H9 (cell line): ENCODE data around the gene ZC3HAV1L. TPM values are rescaled to one million over a fixed set of nuclear protein-coding genes. Genes with fewer than 3 reads are reported as not detected.

Source experiments
- DNase-seq: peaks from one replicate; pipeline ENCODE4 v3.0.0-alpha.2; 2017
- H2AFZ ChIP-seq: one replicate; pipeline ENCODE4 v1.6.1; 2013; ENCODE audit warnings: mild to moderate bottlenecking, low read length, control low read depth, moderate library complexity
- H2AK5ac ChIP-seq: 2 replicates; pipeline ENCODE4 v1.6.1; 2013; ENCODE audit warnings: low read length, control low read depth, mixed read lengths; ENCODE audit not compliant: insufficient read length
- H2BK120ac ChIP-seq: one replicate; pipeline ENCODE4 v1.6.1; 2013; ENCODE audit warnings: low read depth, mild to moderate bottlenecking, low read length, control low read depth, inconsistent platforms; ENCODE audit not compliant: poor library complexity, severe bottlenecking
- H2BK12ac ChIP-seq: 2 replicates; pipeline ENCODE4 v1.6.1; 2013; ENCODE audit warnings: low read length, control low read depth, mixed read lengths, low read depth; ENCODE audit not compliant: insufficient read length
- H2BK15ac ChIP-seq: 2 replicates; pipeline ENCODE4 v1.6.1; 2013; ENCODE audit warnings: low read depth, low read length, control low read depth
- H2BK20ac ChIP-seq: one replicate; pipeline ENCODE4 v1.6.1; 2013; ENCODE audit warnings: low read depth, mild to moderate bottlenecking, low read length, control low read depth, inconsistent platforms; ENCODE audit not compliant: poor library complexity, severe bottlenecking
- H2BK5ac ChIP-seq: 2 replicates; pipeline ENCODE4 v1.6.1; 2013; ENCODE audit warnings: low read length, control low read depth, mixed read lengths; ENCODE audit not compliant: insufficient read length
- H3K14ac ChIP-seq: 2 replicates; pipeline ENCODE4 v1.6.1; 2013; ENCODE audit warnings: low read length, control low read depth; ENCODE audit not compliant: insufficient read depth
- H3K18ac ChIP-seq: 2 replicates; pipeline ENCODE4 v1.6.1; 2013; ENCODE audit warnings: low read depth, mild to moderate bottlenecking, mixed read lengths, low read length, control low read depth; ENCODE audit not compliant: insufficient read length
- H3K23ac ChIP-seq: 2 replicates; pipeline ENCODE4 v1.6.1; 2013; ENCODE audit warnings: low read length, control low read depth, mixed read lengths, low read depth; ENCODE audit not compliant: insufficient read length
- H3K23me2 ChIP-seq: 2 replicates; pipeline ENCODE4 v1.6.1; 2013; ENCODE audit warnings: low read depth, mild to moderate bottlenecking, mixed read lengths, low read length, control low read depth; ENCODE audit not compliant: insufficient read length, poor library complexity, severe bottlenecking
- H3K27ac ChIP-seq: 2 replicates; pipeline ENCODE4 v1.5.1; 2013; ENCODE audit warnings: low read length, control low read depth, mixed read lengths, low read depth; ENCODE audit not compliant: insufficient read length
- H3K27me3 ChIP-seq: 2 replicates; pipeline ENCODE4 v1.6.1; 2013; ENCODE audit warnings: low read length, control low read depth, inconsistent platforms; ENCODE audit not compliant: insufficient read depth
- H3K4ac ChIP-seq: 2 replicates; pipeline ENCODE4 v1.6.1; 2013; ENCODE audit warnings: low read depth, mild to moderate bottlenecking, control low read depth, inconsistent platforms, low read length, moderate library complexity
- H3K4me1 ChIP-seq: 2 replicates; pipeline ENCODE4 v1.6.1; 2013; ENCODE audit warnings: low read length, control low read depth, inconsistent platforms; ENCODE audit not compliant: insufficient read depth
- H3K4me2 ChIP-seq: 2 replicates; pipeline ENCODE4 v1.6.1; 2013; ENCODE audit warnings: low read length, control low read depth, mixed read lengths; ENCODE audit not compliant: insufficient read length, insufficient read depth
- H3K56ac ChIP-seq: 2 replicates; pipeline ENCODE4 v1.6.1; 2013; ENCODE audit warnings: low read depth, mild to moderate bottlenecking, mixed read lengths, low read length, control low read depth; ENCODE audit not compliant: insufficient read length
- H3K79me1 ChIP-seq: 2 replicates; pipeline ENCODE4 v1.6.1; 2013; ENCODE audit warnings: low read depth, mild to moderate bottlenecking, moderate library complexity, low read length, control low read depth, inconsistent platforms; ENCODE audit not compliant: insufficient read depth, poor library complexity, severe bottlenecking
- H3K79me2 ChIP-seq: 2 replicates; pipeline ENCODE4 v1.6.1; 2013; ENCODE audit warnings: low read length, control low read depth, inconsistent platforms; ENCODE audit not compliant: insufficient read depth
- H3K9ac ChIP-seq: 2 replicates; pipeline ENCODE4 v1.6.1; 2013; ENCODE audit warnings: low read length, control low read depth, mixed read lengths; ENCODE audit not compliant: insufficient read length; ENCODE audit errors: extremely low read depth
- H3K9me3 ChIP-seq: one replicate; pipeline ENCODE4 v1.6.1; 2013; ENCODE audit warnings: low read depth, low read length, inconsistent platforms; ENCODE audit not compliant: control insufficient read depth
- H3T11ph ChIP-seq: one replicate; pipeline ENCODE4 v1.6.1; 2013; ENCODE audit warnings: mild to moderate bottlenecking, low read length, control low read depth, inconsistent platforms
- H4K20me1 ChIP-seq: one replicate; pipeline ENCODE4 v1.6.1; 2013; ENCODE audit not compliant: control insufficient read depth, insufficient read length, insufficient read depth
- H4K5ac ChIP-seq: 2 replicates; pipeline ENCODE4 v1.6.1; 2013; ENCODE audit warnings: low read depth, mild to moderate bottlenecking, mixed read lengths, low read length, control low read depth; ENCODE audit not compliant: insufficient read length
- H4K8ac ChIP-seq: replicated peaks from 2 replicates; pipeline ENCODE4 v1.6.1; 2013; ENCODE audit warnings: low read length, control low read depth, mixed read lengths, low read depth; ENCODE audit not compliant: insufficient read length
- H4K91ac ChIP-seq: 2 replicates; pipeline ENCODE4 v1.6.1; 2013; ENCODE audit warnings: low read depth, mild to moderate bottlenecking, moderate library complexity, mixed read lengths, low read length, control low read depth; ENCODE audit not compliant: insufficient read length
- H3K27ac Mint-ChIP-seq, 3 experiments: 2 replicates in 2 of 3; 3 replicates in 1 of 3; pipeline ENCODE4 v1.8.0; 2020 to 2021; ENCODE audit warnings: mixed read lengths in 3 of 3, mild to moderate bottlenecking in 1 of 3, moderate library complexity in 1 of 3
- H3K27me3 Mint-ChIP-seq: 2 replicates; pipeline ENCODE4 v1.8.0; 2021; ENCODE audit warnings: low read depth, mild to moderate bottlenecking, moderate library complexity, mixed read lengths
- H3K36me3 Mint-ChIP-seq, 3 experiments: 2 replicates in 2 of 3; 3 replicates in 1 of 3; pipeline ENCODE4 v1.8.0; 2020 to 2021; ENCODE audit warnings: low read depth in 3 of 3, mixed read lengths in 3 of 3; ENCODE audit not compliant: insufficient read depth in 1 of 3
- H3K4me1 Mint-ChIP-seq, 2 experiments: 2 replicates each; pipeline ENCODE4 v1.8.0; 2020; ENCODE audit warnings: mixed read lengths in 2 of 2
- H3K4me3 Mint-ChIP-seq, 2 experiments: 2 replicates in 1 of 2; 3 replicates in 1 of 2; pipeline ENCODE4 v1.8.0; 2020 to 2021; ENCODE audit warnings: mild to moderate bottlenecking in 2 of 2, mixed read lengths in 2 of 2, moderate library complexity in 1 of 2
- H3K9me3 Mint-ChIP-seq, 2 experiments: 2 replicates in 1 of 2; 3 replicates in 1 of 2; pipeline ENCODE4 v1.8.0; 2020; ENCODE audit warnings: mild to moderate bottlenecking in 2 of 2, mixed read lengths in 2 of 2, moderate library complexity in 1 of 2
- WGBS: extraction: QIAGEN DNeasy Blood & Tissue Kit; methylation state at CpG from one replicate; pipeline ENCODE4 v1.1.7; 2013; ENCODE audit warnings: missing lambda C conversion rate, low lambda C conversion rate, mixed read lengths; ENCODE audit not compliant: insufficient read length; ENCODE audit errors: extremely low coverage; 5-methylcytosine and 5-hydroxymethylcytosine counted together
- total RNA-seq: library from RNA; stranded (reverse); gene quantifications from 2 replicates; pipeline ENCODE4 v1.2.1, GENCODE V29; 2021
- TF ChIP-seq, protein P1 (sequence below): fragments of 200-600 bp; sonication (generic); conservative IDR thresholded peaks from 3 replicates; pipeline ENCODE4 v1.8.0; 2021; ENCODE audit warnings: antibody characterized with exemption, mild to moderate bottlenecking

The ZC3HAV1L gene
- total RNA-seq, 1 experiment from 2014 or later = not detected

GRCh38 chr7:138979988-138980562, 55.8 kb downstream of the ZC3HAV1L start:
- peak overlapping the region; percentile 96 for H3K4me2 ChIP-seq
- Mint-ChIP-seq H3K36me3 (peaks cover 2 to 7% (median 2%) of the 10 kb centered on the region in 3 experiments; a peak in 4 of 7 replicates), H3K4me3 (peak overlapping the region; percentile 89 to 94), H3K4me1 (peaks cover 47 to 49% of the 10 kb centered on the region in 2 experiments), H3K9me3 (no peaks in the 10 kb centered on the region), H3K27me3 (peaks cover 7% of the 10 kb centered on the region), H3K27ac (no peak overlapping the region; a peak in 2 of 7 replicates)
- no peak overlapping the region for H2BK15ac ChIP-seq
- no peak overlapping the region for H4K8ac ChIP-seq
- H3T11ph ChIP-seq = no peak overlapping the region
- no peaks in the 10 kb centered on the region for H3K9me3 ChIP-seq
- H3K9ac ChIP-seq = peak overlapping the region; percentile 75
- TF ChIP-seq, protein P1, sequence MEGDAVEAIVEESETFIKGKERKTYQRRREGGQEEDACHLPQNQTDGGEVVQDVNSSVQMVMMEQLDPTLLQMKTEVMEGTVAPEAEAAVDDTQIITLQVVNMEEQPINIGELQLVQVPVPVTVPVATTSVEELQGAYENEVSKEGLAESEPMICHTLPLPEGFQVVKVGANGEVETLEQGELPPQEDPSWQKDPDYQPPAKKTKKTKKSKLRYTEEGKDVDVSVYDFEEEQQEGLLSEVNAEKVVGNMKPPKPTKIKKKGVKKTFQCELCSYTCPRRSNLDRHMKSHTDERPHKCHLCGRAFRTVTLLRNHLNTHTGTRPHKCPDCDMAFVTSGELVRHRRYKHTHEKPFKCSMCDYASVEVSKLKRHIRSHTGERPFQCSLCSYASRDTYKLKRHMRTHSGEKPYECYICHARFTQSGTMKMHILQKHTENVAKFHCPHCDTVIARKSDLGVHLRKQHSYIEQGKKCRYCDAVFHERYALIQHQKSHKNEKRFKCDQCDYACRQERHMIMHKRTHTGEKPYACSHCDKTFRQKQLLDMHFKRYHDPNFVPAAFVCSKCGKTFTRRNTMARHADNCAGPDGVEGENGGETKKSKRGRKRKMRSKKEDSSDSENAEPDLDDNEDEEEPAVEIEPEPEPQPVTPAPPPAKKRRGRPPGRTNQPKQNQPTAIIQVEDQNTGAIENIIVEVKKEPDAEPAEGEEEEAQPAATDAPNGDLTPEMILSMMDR = no peak
- DNase-seq = no peak
- no peaks in the 10 kb centered on the region for H4K20me1 ChIP-seq
- H3K18ac ChIP-seq = no peak overlapping the region
- no peak overlapping the region for H3K4ac ChIP-seq
- H3K79me1 ChIP-seq = no peaks in the 10 kb centered on the region
- WGBS = no CpG with 5 or more reads among the region's 9 CpGs
- peaks cover 6% of the 10 kb centered on the region; the same call in 1 of the 2 replicates for H3K4me1 ChIP-seq
- H3K79me2 ChIP-seq = peaks cover 3% of the 10 kb centered on the region; the same call in 1 of the 2 replicates
- H3K27me3 ChIP-seq = no peaks in the 10 kb centered on the region; the same call in 1 of the 2 replicates
- H3K27ac ChIP-seq = no peak overlapping the region
- H4K5ac ChIP-seq = no peak overlapping the region
- H3K14ac ChIP-seq = no peak overlapping the region
- H2BK12ac ChIP-seq = no peak overlapping the region
- no peak overlapping the region for H3K23ac ChIP-seq
- peaks cover 13% of the 10 kb centered on the region for H3K23me2 ChIP-seq
- no peak overlapping the region for H2AFZ ChIP-seq
- no peak overlapping the region for H2BK20ac ChIP-seq
- H2BK120ac ChIP-seq = no peak overlapping the region
- H4K91ac ChIP-seq = no peak overlapping the region
- no peak overlapping the region for H2AK5ac ChIP-seq
- no peak overlapping the region for H2BK5ac ChIP-seq
- no peak overlapping the region for H3K56ac ChIP-seq
